GM18508 (cell line): Measurements from ENCODE around the gene BCL2.

Experiments used
- ATAC-seq: cut with Tn5 transposase; IDR thresholded peaks from one replicate; pipeline ENCODE4 v1.9.1; 2021; ENCODE audit warnings: moderate number of reproducible peaks; ENCODE audit not compliant: insufficient read depth, unreplicated experiment

The BCL2 gene

GRCh38 chr18:63100630-63101055, 218.9 kb downstream of the BCL2 start:
- ATAC-seq = no peak

GRCh38 chr18:63099848-63100629, 219.5 kb downstream of the BCL2 start:
- ATAC-seq = peak; percentile 51

GRCh38 chr18:63099091-63099840, 220.3 kb downstream of the BCL2 start:
- ATAC-seq = no peak

DNA sequence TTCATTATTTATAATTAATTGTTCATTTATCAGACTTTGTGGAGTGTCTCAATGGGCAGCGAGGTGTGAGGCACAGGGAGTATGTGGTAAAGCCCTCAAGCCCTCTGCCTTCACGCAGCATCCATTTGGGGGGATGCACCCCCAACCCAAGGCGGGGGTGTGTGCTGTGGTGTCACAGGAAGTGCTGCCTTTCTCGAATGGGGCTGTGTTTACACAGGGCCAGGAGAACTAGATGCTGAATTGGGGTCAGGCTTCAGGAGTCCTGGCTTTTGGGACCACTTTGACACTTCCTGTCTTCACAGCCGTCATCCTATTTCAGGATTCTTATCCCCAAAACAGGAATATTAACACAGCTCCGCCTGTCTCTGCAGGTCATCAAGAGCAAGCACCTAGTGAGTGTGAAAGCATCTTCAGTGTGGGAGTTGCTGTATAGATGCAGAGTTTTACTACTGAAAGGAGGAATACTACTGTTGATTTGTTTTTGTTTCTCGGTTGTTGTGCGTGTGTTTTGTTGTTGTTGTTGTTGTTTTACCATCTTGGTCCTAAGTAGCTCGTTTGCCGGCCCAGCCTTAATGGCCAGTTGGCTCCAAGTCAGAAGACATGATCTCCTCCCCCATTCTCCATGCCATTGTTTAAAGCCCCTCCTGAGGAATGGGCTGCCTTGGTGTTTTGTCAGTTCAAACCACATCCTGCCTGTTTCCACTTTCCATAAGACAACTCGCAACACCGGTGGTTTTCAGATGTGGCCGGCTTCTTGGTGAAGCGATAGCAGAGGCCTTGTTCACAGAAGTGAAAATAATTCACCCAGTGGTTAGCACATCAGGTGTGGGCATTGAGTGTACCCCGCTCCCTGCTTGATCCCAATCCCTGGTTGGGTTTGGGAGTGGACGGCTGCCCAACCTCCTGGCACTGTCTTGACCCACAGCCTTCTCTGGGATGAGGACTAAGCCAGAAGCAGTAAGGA, 221.3 kb downstream of the BCL2 start:
- ATAC-seq = peak; percentile 42

DNA sequence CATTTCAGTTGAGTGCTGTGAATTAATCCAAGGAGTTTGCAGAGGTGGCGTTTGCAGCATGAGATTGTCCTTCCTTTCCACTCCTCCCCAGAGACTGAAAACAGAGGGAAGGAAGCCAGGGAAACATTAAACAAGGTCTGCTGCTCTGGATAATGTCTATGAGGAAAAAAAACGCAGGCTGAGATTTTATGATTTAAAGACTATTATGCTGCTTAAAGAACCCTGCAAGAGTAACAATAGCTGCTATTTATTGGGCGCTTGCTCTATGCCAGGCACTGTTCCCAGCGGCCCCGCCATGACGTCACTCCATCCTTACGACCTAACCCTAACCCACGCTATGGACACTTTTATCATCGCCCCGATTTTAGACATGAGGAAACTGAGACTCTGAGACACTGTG, 222.4 kb downstream of the BCL2 start:
- no peak for ATAC-seq

GRCh38 chr18:63096327-63096874, 223.2 kb downstream of the BCL2 start:
- ATAC-seq = no peak

GRCh38 chr18:63095768-63096167, 223.8 kb downstream of the BCL2 start:
- no peak for ATAC-seq

- no peak for ATAC-seq
These were observed 227.8 kb downstream of the BCL2 start for GRCh38 chr18:63091671-63092364.

GRCh38 chr18:63090334-63090733, 229.2 kb downstream of the BCL2 start:
- no peak for ATAC-seq

DNA sequence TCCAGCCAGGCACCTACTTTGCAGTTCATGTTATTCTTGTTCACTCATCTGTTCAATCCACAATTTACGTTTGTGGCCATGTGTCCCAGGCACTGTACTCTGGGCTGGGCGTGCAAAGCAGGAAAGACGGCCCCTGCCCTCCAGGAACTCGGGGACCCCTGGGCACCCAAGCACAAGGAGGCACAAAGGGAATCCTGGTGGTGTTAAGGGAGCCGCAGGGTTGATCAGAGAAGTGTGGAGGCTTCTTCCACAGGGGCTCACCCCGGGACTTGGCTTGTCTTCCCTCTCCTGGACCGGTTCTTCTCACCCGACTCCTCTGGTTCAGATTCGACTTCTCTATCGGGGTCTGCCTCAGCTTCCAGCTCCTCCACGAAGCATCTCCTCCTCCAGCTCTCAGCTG, 230.5 kb downstream of the BCL2 start:
- no peak for ATAC-seq

DNA sequence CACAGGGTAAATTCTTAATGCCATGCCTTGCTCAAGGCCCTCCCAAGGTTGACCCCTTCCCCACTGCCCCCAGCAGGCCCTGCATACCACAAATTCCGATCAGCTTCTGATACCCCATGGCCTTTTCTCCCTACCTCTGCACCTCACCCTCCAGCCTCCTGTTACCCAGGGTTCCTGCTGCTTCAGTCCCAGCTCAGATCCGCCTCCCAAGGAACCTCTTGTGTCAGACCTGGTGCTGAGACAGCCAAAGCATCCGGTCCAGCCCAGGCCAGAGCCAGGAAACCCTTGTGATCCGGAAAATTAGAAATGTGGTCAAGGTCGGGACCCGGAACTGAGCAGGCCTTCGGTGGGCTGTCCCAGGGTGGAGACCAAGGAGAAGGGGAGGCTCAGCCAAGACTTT, 231.3 kb downstream of the BCL2 start:
- no peak for ATAC-seq

GRCh38 chr18:63087421-63088230, 231.9 kb downstream of the BCL2 start:
- no peak for ATAC-seq

DNA sequence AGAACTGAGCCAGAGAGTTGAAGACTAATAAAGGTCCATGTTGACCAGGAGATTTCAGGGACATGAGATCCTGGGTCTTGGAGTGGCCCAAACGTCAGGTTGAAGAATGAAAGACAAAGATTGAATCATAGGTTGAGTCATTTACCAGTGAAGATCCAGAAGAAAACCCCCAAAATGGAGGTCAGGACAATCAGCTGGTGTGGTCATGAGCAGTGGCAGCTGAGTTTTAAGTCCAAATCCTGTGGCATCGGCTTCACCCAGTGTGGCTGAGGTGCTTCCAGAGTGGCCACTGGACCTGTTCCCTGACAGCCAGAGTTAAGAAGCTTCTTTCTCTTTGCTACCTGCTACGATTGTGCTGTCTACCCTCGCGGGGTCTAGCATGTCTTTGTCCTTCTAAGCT, 234.0 kb downstream of the BCL2 start:
- ATAC-seq = no peak

- no peak for ATAC-seq
These were observed 235.3 kb downstream of the BCL2 start for GRCh38 chr18:63084219-63084618.

GRCh38 chr18:63083555-63083954, 236.0 kb downstream of the BCL2 start:
- ATAC-seq = no peak

GRCh38 chr18:63083020-63083531, 236.5 kb downstream of the BCL2 start:
- no peak for ATAC-seq

DNA sequence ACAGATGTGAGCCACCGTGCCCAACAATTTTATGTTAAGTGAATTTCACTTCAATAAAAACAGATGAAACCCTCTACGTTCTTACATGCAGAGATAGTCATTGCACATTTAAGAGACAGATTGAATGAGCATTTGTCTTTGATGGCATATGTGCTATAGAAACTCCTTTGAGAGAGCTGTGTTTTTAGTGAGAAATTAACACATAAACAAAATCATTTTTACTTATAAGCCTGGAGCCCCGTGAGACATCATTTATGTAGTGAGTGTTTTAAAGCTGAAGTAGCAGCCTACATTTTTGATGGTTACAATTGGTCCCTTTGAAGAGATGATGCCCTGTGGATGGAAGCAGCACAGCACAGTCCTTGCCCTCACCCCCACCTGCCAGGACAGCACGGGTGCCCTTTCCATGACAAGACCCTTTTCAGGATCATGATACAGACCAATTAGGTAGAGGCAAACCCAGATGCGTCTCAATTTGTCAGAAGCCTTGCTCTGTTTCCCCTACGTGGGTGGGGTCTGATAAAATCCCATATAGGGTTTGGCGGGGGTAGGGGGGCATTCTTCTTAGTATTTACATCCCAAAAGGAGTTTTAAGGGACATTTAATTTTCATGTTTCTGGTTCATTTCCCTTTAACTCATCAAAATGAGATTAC, 237.1 kb downstream of the BCL2 start:
- ATAC-seq = no peak

DNA sequence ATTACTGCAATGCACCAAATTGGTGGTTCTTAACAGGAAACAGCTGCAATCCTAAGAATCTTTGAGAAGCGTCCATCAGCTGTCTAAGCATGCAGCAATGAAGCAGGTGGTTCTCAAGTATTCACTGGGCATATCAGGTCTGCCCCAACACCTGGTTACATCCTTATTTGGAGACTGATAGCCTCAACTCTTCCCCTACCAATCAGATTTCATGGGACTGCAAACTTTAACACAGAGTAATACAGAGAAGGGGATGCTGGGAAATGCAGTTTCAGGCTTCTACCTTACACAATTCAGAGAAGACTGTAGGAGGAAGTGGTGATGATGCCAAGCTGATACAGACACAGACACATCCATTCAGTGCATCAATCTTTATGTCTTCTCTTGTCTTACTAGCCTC, 240.5 kb downstream of the BCL2 start:
- peak; percentile 32 for ATAC-seq
